Measurements from ENCODE around the gene ZC2HC1B. TPM values are rescaled to one million over a fixed set of nuclear protein-coding genes. Genes with fewer than 3 reads are reported as not detected.
A peak's percentile ranks its signal among the peaks of the same experiment; 100 is the strongest.

ZC2HC1B gene
- total and polyA plus RNA-seq, 11 donors = 0.25 TPM; not detected in 10

GRCh38 chr6:143967706-143968376 lies 103.6 kb downstream of the ZC2HC1B start:
- Histone ChIP-seq H3K27me3 (no peaks in the 10 kb centered on the region), H3K4me1 (peaks cover 0 to 71% (median 16%) of the 10 kb centered on the region in 12 donors), H3K9me3 (no peaks in the 10 kb centered on the region), H3K4me3 (no peak overlapping the region), H3K36me3 (peaks cover 0 to 23% (median 0%) of the 10 kb centered on the region in 9 donors), H3K27ac (no peak overlapping the region)
- TF ChIP-seq POLR2A (IDR thresholded peaks at IDR 0.05) (no peak), CTCF (IDR thresholded peaks at IDR 0.05) (no peak)
- no peak for DNase-seq
- 65 to 69% (median 65%) methylated on average over 5 of the region's 5 CpGs for WGBS, 4 donors
- no peak for ATAC-seq
- intact Hi-C loops (cut with DNase I) = no loop called here

- intact Hi-C loops (cut with DNase I) = no loop called here
- Histone ChIP-seq H3K9me3 (no peaks in the 10 kb centered on the region), H3K4me1 (peaks cover 0 to 61% (median 6%) of the 10 kb centered on the region in 12 donors), H3K4me3 (no peak overlapping the region), H3K27ac (no peak overlapping the region), H3K27me3 (no peaks in the 10 kb centered on the region), H3K36me3 (peaks cover 0 to 23% (median 0%) of the 10 kb centered on the region in 9 donors)
- DNase-seq (no peak), ATAC-seq (no peak)
- TF ChIP-seq CTCF (IDR thresholded peaks at IDR 0.05) = no peak
- no peak for TF ChIP-seq POLR2A (IDR thresholded peaks at IDR 0.05)
- 44 to 60% (median 50%) methylated on average over 2 of the region's 2 CpGs for WGBS, 4 donors
Measured at GRCh38 chr6:143969077-143969476, 104.8 kb downstream of the ZC2HC1B start.

- no peak overlapping the region for H3K4me3 ChIP-seq
- 64 to 75% (median 69%) methylated on average over 6 of the region's 6 CpGs for WGBS, 4 donors
- no peak for TF ChIP-seq POLR2A (IDR thresholded peaks at IDR 0.05)
- TF ChIP-seq CTCF (IDR thresholded peaks at IDR 0.05) = no peak
Measured at GRCh38 chr6:143970456-143971218, 106.4 kb downstream of the ZC2HC1B start.

More at GRCh38 chr6:143970456-143971218, 106.4 kb downstream of the ZC2HC1B start:
- intact Hi-C loops (cut with DNase I) = loop anchor here in 1 of 10 donors (5.0 kb wide), 1 partner anchor 37 kb away; the partner anchor contains the start of gene PLAGL1
- no peaks in the 10 kb centered on the region for H3K9me3 ChIP-seq
- no peaks in the 10 kb centered on the region for H3K27me3 ChIP-seq
- peak overlapping the region in 5 of 12 donors; percentile 3 to 49 (median 31) for H3K27ac ChIP-seq
- peaks cover 0 to 16% (median 0%) of the 10 kb centered on the region in 9 donors for H3K36me3 ChIP-seq
- ATAC-seq = peak in 2 of 4 donors; percentile 60 to 67
- no peak for DNase-seq
- H3K4me1 ChIP-seq = peaks cover 0 to 45% (median 0%) of the 10 kb centered on the region in 12 donors
